NCI-H128 (cell line): ENCODE results near the gene TRIM5.
"Not testable (repeated sequence)": the region's sequence is repeated elsewhere in the genome, so short reads cannot be mapped to it uniquely, and the experiment has no call there.

Experiments
- DNase-seq: peaks from one replicate; lab custom pipeline; 2025; ENCODE audit not compliant: unreplicated experiment; lab: John Stamatoyannopoulos, UW

The TRIM5 gene

GRCh38 chr11:5689551-5689983, 4.7 kb upstream of the TRIM5 start, which contains the start of gene TRIM22:
Gene TRIM22, plus strand, starts transcription at chr11:5689790. Its CDS starts 6,443 bp downstream, at chr11:5696233.
- DNase-seq = no peak

GRCh38 chr11:5688482-5688881, 3.6 kb upstream of the TRIM5 start:
- DNase-seq = no peak

GRCh38 chr11:5686426-5686825, 1.6 kb upstream of the TRIM5 start:
- no peak for DNase-seq

GRCh38 chr11:5684036-5684645, 733 bp downstream of the TRIM5 start:
- DNase-seq = no peak

GRCh38 chr11:5683620-5684019, 1.3 kb downstream of the TRIM5 start:
- DNase-seq = not testable (repeated sequence)

- not testable (repeated sequence) for DNase-seq
These were observed 1.9 kb downstream of the TRIM5 start for GRCh38 chr11:5682890-5683441.

- DNase-seq = no peak
These were observed 5.1 kb downstream of the TRIM5 start for GRCh38 chr11:5679811-5680210.

GRCh38 chr11:5674391-5674790, 10.5 kb downstream of the TRIM5 start:
- DNase-seq = no peak

- DNase-seq = no peak
These were observed 13.0 kb downstream of the TRIM5 start for GRCh38 chr11:5671831-5672230.

GRCh38 chr11:5666402-5666793, 18.5 kb downstream of the TRIM5 start:
- no peak for DNase-seq

GRCh38 chr11:5665746-5666401, 19.0 kb downstream of the TRIM5 start:
- no peak for DNase-seq

- DNase-seq = no peak
These were observed 19.8 kb downstream of the TRIM5 start for GRCh38 chr11:5665051-5665570.

GRCh38 chr11:5663511-5663910, 21.4 kb downstream of the TRIM5 start:
- DNase-seq = no peak

- DNase-seq = no peak
These were observed 26.6 kb downstream of the TRIM5 start for GRCh38 chr11:5658318-5658717.

GRCh38 chr11:5656956-5657355, 27.9 kb downstream of the TRIM5 start:
- DNase-seq = not testable (repeated sequence)

GRCh38 chr11:5655474-5655873, 29.4 kb downstream of the TRIM5 start:
- no peak for DNase-seq

GRCh38 chr11:5646139-5646538, 38.7 kb downstream of the TRIM5 start:
- no peak for DNase-seq

- DNase-seq = no peak
These were observed 41.3 kb downstream of the TRIM5 start for GRCh38 chr11:5643585-5643984.

GRCh38 chr11:5639953-5640352, 44.9 kb downstream of the TRIM5 start:
- no peak for DNase-seq

GRCh38 chr11:5631969-5632635, 52.8 kb downstream of the TRIM5 start:
- no peak for DNase-seq

GRCh38 chr11:5631417-5631816, 53.5 kb downstream of the TRIM5 start:
- no peak for DNase-seq

GRCh38 chr11:5626196-5626595, 58.7 kb downstream of the TRIM5 start:
- no peak for DNase-seq
